Natural killer cell (primary cell): ENCODE results near the gene TRAF2. TPM values are rescaled to one million over a fixed set of nuclear protein-coding genes. Genes with fewer than 3 reads are reported as not detected.

Experiments used
- ATAC-seq, 3 donors: fragments of 150-1000 bp in 2 of 3; fragments of 200-7000 bp in 1 of 3; cut with Tn5 transposase; 1 replicate in 1 of 3; 2 replicates in 2 of 3; pipeline ENCODE4 v1.10.0; 2021; ENCODE audit warnings: mild to moderate bottlenecking in 2 of 3, moderate library complexity in 2 of 3
- DNase-seq, 2 donors: peaks; one replicate each; pipeline versions ENCODE4 v3.0.0 to v3.0.0-alpha.2; 2013 to 2021; ENCODE audit warnings: mixed read lengths in 1 of 2
- H3K27ac ChIP-seq: one replicate; pipeline ENCODE4 v1.5.1; 2013; ENCODE audit warnings: mild to moderate bottlenecking, low read length
- H3K27me3 ChIP-seq: one replicate; pipeline ENCODE4 v1.6.1; 2013; ENCODE audit warnings: low read length; ENCODE audit not compliant: control insufficient read depth, insufficient read depth
- H3K36me3 ChIP-seq: one replicate; pipeline ENCODE4 v1.6.1; 2013; ENCODE audit warnings: low read length; ENCODE audit not compliant: control insufficient read depth, insufficient read depth
- H3K4me1 ChIP-seq: one replicate; pipeline ENCODE4 v1.6.1; 2013; ENCODE audit warnings: low read length; ENCODE audit not compliant: control insufficient read depth, insufficient read depth
- H3K4me3 ChIP-seq: one replicate; pipeline ENCODE4 v1.5.1; 2013; ENCODE audit warnings: low read length
- H3K9me3 ChIP-seq: one replicate; pipeline ENCODE4 v1.6.1; 2013; ENCODE audit warnings: low read length; ENCODE audit not compliant: control insufficient read depth, insufficient read depth
- H3K27ac Mint-ChIP-seq, 2 donors: one replicate each; pipeline ENCODE4 v1.8.0; 2022; ENCODE audit warnings: mild to moderate bottlenecking in 2 of 2, mixed read lengths in 2 of 2, moderate library complexity in 1 of 2
- H3K27me3 Mint-ChIP-seq, 2 donors: one replicate each; pipeline ENCODE4 v1.8.0; 2022; ENCODE audit warnings: low read depth in 2 of 2, mixed read lengths in 2 of 2
- H3K36me3 Mint-ChIP-seq: one replicate; pipeline ENCODE4 v1.8.0; 2022; ENCODE audit warnings: mixed read lengths
- H3K4me1 Mint-ChIP-seq, 2 donors: one replicate each; pipeline ENCODE4 v1.8.0; 2022; ENCODE audit warnings: mixed read lengths in 2 of 2
- H3K4me3 Mint-ChIP-seq: one replicate; pipeline ENCODE4 v1.8.0; 2022; ENCODE audit warnings: mild to moderate bottlenecking, moderate library complexity, mixed read lengths
- H3K9me3 Mint-ChIP-seq, 2 donors: one replicate each; pipeline ENCODE4 v1.8.0; 2022; ENCODE audit warnings: mixed read lengths in 2 of 2
- WGBS: methylation state at CpG from one replicate; pipeline ENCODE4 v1.1.7; 2013; ENCODE audit warnings: missing lambda C conversion rate; ENCODE audit not compliant: insufficient coverage; 5-methylcytosine and 5-hydroxymethylcytosine counted together
- intact Hi-C: fragments of 100-400 bp; cut with micrococcal nuclease; formaldehyde crosslinking; loops from one replicate; pipeline ENCODE4 v1.14.2; 2022
- total RNA-seq, 4 donors: library from RNA; stranded (reverse); fragments of 120-200 nt in 1 of 4; gene quantifications; one replicate each; pipeline versions ENCODE4 v1.2.3 to v1.2.4, GENCODE V29; 2013 to 2022
- TF ChIP-seq, protein P1 (sequence below): fragments of 200-600 bp; IDR thresholded peaks from one replicate; pipeline ENCODE4 v1.8.0; 2022; ENCODE audit warnings: antibody characterized with exemption

Gene TRAF2
- total RNA-seq, 3 donors from 2014 or later (not counting 1 experiment from before 2014, with no cell fraction given): 17.4 to 35.5 (median 25.0) TPM

DNA sequence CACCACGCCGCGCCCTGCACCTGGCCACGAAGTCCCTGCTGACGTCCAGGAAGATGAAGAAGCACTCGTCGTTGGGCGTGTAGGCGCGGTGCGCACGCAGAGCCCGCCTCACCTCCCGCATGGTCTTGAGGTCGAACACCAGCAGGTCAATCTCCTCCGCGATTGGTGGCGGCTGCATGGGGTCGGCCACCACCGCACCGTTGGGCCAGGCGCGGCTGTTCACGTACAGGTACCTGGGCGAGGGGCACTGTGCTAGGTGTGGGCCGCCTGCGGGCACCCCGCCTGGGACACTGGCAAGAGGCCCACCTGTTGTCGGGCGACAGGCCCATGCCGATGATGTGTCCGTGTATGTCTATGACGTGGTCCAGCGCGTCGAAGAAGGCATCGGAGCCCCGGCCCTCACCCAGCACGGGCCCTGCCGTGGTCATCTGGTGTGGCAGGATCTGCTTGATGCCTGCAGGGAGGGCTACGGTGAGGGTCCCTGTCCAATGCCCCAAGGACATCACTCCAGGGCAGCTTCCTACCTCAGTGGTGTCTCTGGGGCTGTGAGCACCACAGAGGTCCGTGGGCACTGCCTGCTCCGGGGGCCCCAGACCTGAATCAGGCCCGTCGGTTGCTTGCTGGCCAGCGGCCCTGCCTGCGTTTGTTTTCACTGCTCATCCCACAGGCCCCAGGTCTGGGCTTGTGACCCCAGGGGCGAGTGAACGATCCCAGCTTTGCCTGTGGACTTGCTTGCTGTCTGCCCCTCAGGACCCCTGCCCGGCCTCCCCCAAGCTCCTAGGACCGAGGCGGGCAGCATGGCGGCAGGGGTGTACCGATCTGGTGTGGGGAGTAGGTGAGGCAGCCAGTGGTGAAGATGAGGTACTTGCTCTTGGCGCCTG, 55.2 kb downstream of the TRAF2 start:
- 97% methylated on average over 55 of the region's 55 CpGs for WGBS
- H3K4me1 Mint-ChIP-seq: peaks cover 18 to 22% of the 10 kb centered on the region in 2 donors
- H3K27ac Mint-ChIP-seq: no peak overlapping the region
- H3K27me3 ChIP-seq: no peaks in the 10 kb centered on the region
- H3K36me3 Mint-ChIP-seq: no peaks in the 10 kb centered on the region
- TF ChIP-seq, protein P1, sequence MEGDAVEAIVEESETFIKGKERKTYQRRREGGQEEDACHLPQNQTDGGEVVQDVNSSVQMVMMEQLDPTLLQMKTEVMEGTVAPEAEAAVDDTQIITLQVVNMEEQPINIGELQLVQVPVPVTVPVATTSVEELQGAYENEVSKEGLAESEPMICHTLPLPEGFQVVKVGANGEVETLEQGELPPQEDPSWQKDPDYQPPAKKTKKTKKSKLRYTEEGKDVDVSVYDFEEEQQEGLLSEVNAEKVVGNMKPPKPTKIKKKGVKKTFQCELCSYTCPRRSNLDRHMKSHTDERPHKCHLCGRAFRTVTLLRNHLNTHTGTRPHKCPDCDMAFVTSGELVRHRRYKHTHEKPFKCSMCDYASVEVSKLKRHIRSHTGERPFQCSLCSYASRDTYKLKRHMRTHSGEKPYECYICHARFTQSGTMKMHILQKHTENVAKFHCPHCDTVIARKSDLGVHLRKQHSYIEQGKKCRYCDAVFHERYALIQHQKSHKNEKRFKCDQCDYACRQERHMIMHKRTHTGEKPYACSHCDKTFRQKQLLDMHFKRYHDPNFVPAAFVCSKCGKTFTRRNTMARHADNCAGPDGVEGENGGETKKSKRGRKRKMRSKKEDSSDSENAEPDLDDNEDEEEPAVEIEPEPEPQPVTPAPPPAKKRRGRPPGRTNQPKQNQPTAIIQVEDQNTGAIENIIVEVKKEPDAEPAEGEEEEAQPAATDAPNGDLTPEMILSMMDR: no peak
- no peaks in the 10 kb centered on the region for H3K9me3 ChIP-seq
- peaks cover 34% of the 10 kb centered on the region for H3K4me1 ChIP-seq
- no peaks in the 10 kb centered on the region for H3K9me3 Mint-ChIP-seq
- ATAC-seq (no peak), DNase-seq (no peak)
- intact Hi-C loops: loop anchor here (5.0 kb wide), 1 partner anchor 54 kb away; the partner anchor contains the start of gene TRAF2
- H3K36me3 ChIP-seq: peaks cover 39% of the 10 kb centered on the region
- H3K4me3 ChIP-seq: no peak overlapping the region
- H3K27me3 Mint-ChIP-seq: no peaks in the 10 kb centered on the region
- no peak overlapping the region for H3K27ac ChIP-seq
- no peak overlapping the region for H3K4me3 Mint-ChIP-seq

DNA sequence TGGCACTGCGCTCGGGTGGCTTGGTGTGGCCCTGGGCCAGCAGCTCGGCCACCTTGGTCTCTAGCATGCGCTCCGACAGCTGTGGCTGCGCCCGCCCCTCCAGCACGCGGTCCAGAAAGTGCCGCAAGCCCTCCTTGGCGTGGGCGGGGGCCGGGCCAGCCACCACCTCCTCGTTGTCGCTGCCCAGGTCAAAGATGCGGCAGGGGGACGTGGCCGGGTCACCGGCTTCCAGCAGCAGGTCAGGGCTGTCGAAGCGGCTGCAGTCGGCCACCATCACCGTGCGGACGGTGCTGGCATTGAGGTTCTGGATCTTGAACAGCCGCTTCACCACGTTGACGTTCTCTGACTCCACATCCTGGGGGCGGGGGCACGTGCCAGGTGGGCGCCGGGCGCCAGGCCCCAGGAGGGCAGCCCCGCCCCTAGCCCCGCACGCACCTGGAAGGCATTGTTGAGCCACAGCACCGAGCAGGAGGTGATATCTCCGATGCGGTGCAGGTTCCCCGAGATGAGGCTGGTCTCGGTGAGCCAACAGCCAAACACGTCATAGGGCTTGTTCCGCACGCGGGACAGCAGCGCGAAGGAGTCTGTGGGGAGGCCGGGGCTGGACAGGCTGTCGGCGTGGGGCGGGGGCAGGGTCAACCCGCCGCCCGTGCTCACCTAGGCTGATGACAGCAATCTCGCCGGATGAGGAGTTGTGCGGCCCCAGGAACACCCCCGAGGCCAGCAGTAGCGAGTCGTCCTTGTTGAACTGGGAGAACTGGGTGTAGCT, 56.0 kb downstream of the TRAF2 start:
- H3K27ac Mint-ChIP-seq: no peak overlapping the region
- Histone ChIP-seq H3K36me3 (peaks cover 39% of the 10 kb centered on the region), H3K9me3 (no peaks in the 10 kb centered on the region), H3K4me1 (peaks cover 34% of the 10 kb centered on the region), H3K27me3 (no peaks in the 10 kb centered on the region), H3K4me3 (no peak overlapping the region), H3K27ac (no peak overlapping the region)
- TF ChIP-seq, protein P1: no peak
- no peak overlapping the region for H3K4me3 Mint-ChIP-seq
- no peaks in the 10 kb centered on the region for H3K27me3 Mint-ChIP-seq
- DNase-seq (no peak), ATAC-seq (no peak)
- no peaks in the 10 kb centered on the region for H3K9me3 Mint-ChIP-seq
- peaks cover 15 to 23% of the 10 kb centered on the region in 2 donors for H3K4me1 Mint-ChIP-seq
- intact Hi-C loops: loop anchor here (5.0 kb wide), 1 partner anchor 55 kb away; the partner anchor contains the start of gene TRAF2
- H3K36me3 Mint-ChIP-seq: no peaks in the 10 kb centered on the region
- WGBS: 95% methylated on average over 60 of the region's 60 CpGs

DNA sequence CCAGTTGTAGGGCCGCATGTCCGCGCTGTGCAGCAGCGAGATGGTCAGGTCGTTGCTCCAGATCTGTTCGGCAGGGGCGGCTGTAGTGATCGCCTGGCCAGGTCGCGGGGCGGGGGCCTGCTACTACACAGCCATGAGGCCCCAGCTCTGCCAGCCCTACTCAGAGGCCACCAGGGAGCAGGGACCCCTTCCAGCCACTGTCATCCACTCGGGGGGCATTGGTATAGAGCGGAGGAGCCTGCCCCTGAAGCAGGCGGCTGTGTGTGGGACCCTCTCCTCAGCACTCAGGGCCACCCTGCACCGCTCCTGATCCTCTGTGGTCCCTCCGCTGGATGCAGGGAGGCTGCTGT, 56.5 kb downstream of the TRAF2 start:
- H3K27ac ChIP-seq: no peak overlapping the region
- Mint-ChIP-seq H3K36me3 (no peaks in the 10 kb centered on the region), H3K4me1 (peaks cover 15 to 29% of the 10 kb centered on the region in 2 donors), H3K4me3 (peak overlapping the region; percentile 62), H3K27ac (no peak overlapping the region), H3K9me3 (no peaks in the 10 kb centered on the region), H3K27me3 (no peaks in the 10 kb centered on the region)
- 96% methylated on average over 16 of the region's 16 CpGs for WGBS
- peaks cover 40% of the 10 kb centered on the region for H3K4me1 ChIP-seq
- TF ChIP-seq, protein P1: no peak
- no peak for DNase-seq
- H3K27me3 ChIP-seq: no peaks in the 10 kb centered on the region
- intact Hi-C loops: loop anchor here (5.0 kb wide), 1 partner anchor 56 kb away; the partner anchor contains the start of gene TRAF2
- no peak for ATAC-seq
- no peak overlapping the region for H3K4me3 ChIP-seq
- H3K36me3 ChIP-seq: peaks cover 39% of the 10 kb centered on the region
- H3K9me3 ChIP-seq: no peaks in the 10 kb centered on the region
